Smooth muscle cell (in vitro differentiated cells): ENCODE data around the gene MSI2. TPM values are rescaled to one million over a fixed set of nuclear protein-coding genes. Genes with fewer than 3 reads are reported as not detected.

Source experiments
- DNase-seq: peaks from one replicate; lab custom pipeline; 2025; ENCODE audit not compliant: unreplicated experiment; lab: John Stamatoyannopoulos, UW
- H2AFZ ChIP-seq: fragments of 200-600 bp; sonication (generic); 2 replicates; pipeline ENCODE4 v1.6.0; 2016; ENCODE audit warnings: antibody characterized with exemption, low read depth, mild to moderate bottlenecking
- H3F3A ChIP-seq: fragments of 200-600 bp; sonication (generic); 2 replicates; pipeline ENCODE4 v1.6.0; 2017; ENCODE audit warnings: antibody characterized with exemption, low read depth
- H3K27ac ChIP-seq: fragments of 200-600 bp; sonication (generic); 2 replicates; pipeline ENCODE4 v1.5.1; 2016; ENCODE audit warnings: low read depth, mild to moderate bottlenecking
- H3K27me3 ChIP-seq: fragments of 200-600 bp; sonication (generic); 2 replicates; pipeline ENCODE4 v1.6.1; 2016; ENCODE audit warnings: low read depth, mild to moderate bottlenecking
- H3K36me3 ChIP-seq: fragments of 200-600 bp; sonication (generic); 2 replicates; pipeline ENCODE4 v1.5.1; 2016; ENCODE audit warnings: low read depth
- H3K4me1 ChIP-seq: fragments of 200-600 bp; sonication (generic); 2 replicates; pipeline ENCODE4 v1.5.1; 2016; ENCODE audit warnings: low read depth
- H3K4me2 ChIP-seq: fragments of 200-600 bp; sonication (generic); 2 replicates; pipeline ENCODE4 v1.6.0; 2016; ENCODE audit warnings: mild to moderate bottlenecking
- H3K4me3 ChIP-seq: fragments of 200-600 bp; sonication (generic); 2 replicates; pipeline ENCODE4 v1.5.1; 2016; ENCODE audit warnings: mild to moderate bottlenecking
- H3K79me2 ChIP-seq: fragments of 200-600 bp; sonication (generic); 2 replicates; pipeline ENCODE4 v1.6.0; 2016; ENCODE audit warnings: low read depth, mild to moderate bottlenecking
- H3K9ac ChIP-seq: fragments of 200-600 bp; sonication (generic); 2 replicates; pipeline ENCODE4 v1.6.0; 2016; ENCODE audit warnings: low read depth
- H3K9me3 ChIP-seq: fragments of 200-600 bp; sonication (generic); replicated peaks from 2 replicates; pipeline ENCODE4 v1.5.1; 2016; ENCODE audit warnings: low read depth
- H4K20me1 ChIP-seq: fragments of 200-600 bp; sonication (generic); 2 replicates; pipeline ENCODE4 v1.6.0; 2016; ENCODE audit warnings: low read depth
- WGBS: methylation state at CpG from one replicate; pipeline ENCODE4 v1.1.7; 2016; ENCODE audit warnings: low lambda C conversion rate; 5-methylcytosine and 5-hydroxymethylcytosine counted together
- polyA plus RNA-seq: library from polyadenylated mRNA; unstranded; fragments of >200 nt; fragmentation: Nextera tagmentation; extraction: Ambion mirVana; gene quantifications from 2 replicates; pipeline ENCODE4 v1.2.1, GENCODE V29; 2016
- total RNA-seq: library from RNA; depleted of rRNA; stranded (reverse); fragments of >200 nt; gene quantifications from 2 replicates; pipeline ENCODE4 v1.2.3, GENCODE V29; 2014
- TF ChIP-seq, protein P1 (sequence below): fragments of 200-600 bp; sonication (generic); IDR thresholded peaks from 2 replicates; pipeline ENCODE4 v1.5.1; 2017; ENCODE audit warnings: borderline replicate concordance, mild to moderate bottlenecking, antibody characterized with exemption; ENCODE audit not compliant: insufficient read depth, poor library complexity, severe bottlenecking

The MSI2 gene
- total and polyA plus RNA-seq, 2 experiments from 2014 or later = 5.7 to 36.5 TPM

GRCh38 chr17:57471868-57472368 lies 215.6 kb downstream of the MSI2 start:
- Histone ChIP-seq H3K4me1 (peaks cover 68% of the 10 kb centered on the region), H3K9me3 (no peaks in the 10 kb centered on the region), H2AFZ (no peak overlapping the region), H4K20me1 (no peaks in the 10 kb centered on the region), H3K4me3 (no peak overlapping the region), H3K4me2 (no peak overlapping the region), H3K36me3 (no peaks in the 10 kb centered on the region), H3F3A (peaks cover 16% of the 10 kb centered on the region), H3K27ac (no peak overlapping the region), H3K9ac (no peak overlapping the region), H3K27me3 (no peaks in the 10 kb centered on the region), H3K79me2 (peaks cover 3% of the 10 kb centered on the region)
- 77% methylated on average over 8 of the region's 8 CpGs for WGBS
- TF ChIP-seq, protein P1, sequence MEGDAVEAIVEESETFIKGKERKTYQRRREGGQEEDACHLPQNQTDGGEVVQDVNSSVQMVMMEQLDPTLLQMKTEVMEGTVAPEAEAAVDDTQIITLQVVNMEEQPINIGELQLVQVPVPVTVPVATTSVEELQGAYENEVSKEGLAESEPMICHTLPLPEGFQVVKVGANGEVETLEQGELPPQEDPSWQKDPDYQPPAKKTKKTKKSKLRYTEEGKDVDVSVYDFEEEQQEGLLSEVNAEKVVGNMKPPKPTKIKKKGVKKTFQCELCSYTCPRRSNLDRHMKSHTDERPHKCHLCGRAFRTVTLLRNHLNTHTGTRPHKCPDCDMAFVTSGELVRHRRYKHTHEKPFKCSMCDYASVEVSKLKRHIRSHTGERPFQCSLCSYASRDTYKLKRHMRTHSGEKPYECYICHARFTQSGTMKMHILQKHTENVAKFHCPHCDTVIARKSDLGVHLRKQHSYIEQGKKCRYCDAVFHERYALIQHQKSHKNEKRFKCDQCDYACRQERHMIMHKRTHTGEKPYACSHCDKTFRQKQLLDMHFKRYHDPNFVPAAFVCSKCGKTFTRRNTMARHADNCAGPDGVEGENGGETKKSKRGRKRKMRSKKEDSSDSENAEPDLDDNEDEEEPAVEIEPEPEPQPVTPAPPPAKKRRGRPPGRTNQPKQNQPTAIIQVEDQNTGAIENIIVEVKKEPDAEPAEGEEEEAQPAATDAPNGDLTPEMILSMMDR = no peak
- DNase-seq = no peak

- H3K9ac ChIP-seq = no peak overlapping the region
- peaks cover 16% of the 10 kb centered on the region for H3F3A ChIP-seq
- H3K79me2 ChIP-seq = no peaks in the 10 kb centered on the region
- H2AFZ ChIP-seq = no peak overlapping the region
- no peak for DNase-seq
- WGBS = 37% methylated on average over 6 of the region's 6 CpGs
- H3K4me2 ChIP-seq = peak overlapping the region; percentile 11
- H3K27me3 ChIP-seq = no peaks in the 10 kb centered on the region
- no peaks in the 10 kb centered on the region for H3K36me3 ChIP-seq
- no peaks in the 10 kb centered on the region for H4K20me1 ChIP-seq
- H3K27ac ChIP-seq = no peak overlapping the region
- no peaks in the 10 kb centered on the region for H3K9me3 ChIP-seq
- H3K4me3 ChIP-seq = no peak overlapping the region
- peaks cover 58% of the 10 kb centered on the region for H3K4me1 ChIP-seq
- TF ChIP-seq, protein P1 = no peak
Observed at GRCh38 chr17:57475796-57476195, 219.5 kb downstream of the MSI2 start.

DNA sequence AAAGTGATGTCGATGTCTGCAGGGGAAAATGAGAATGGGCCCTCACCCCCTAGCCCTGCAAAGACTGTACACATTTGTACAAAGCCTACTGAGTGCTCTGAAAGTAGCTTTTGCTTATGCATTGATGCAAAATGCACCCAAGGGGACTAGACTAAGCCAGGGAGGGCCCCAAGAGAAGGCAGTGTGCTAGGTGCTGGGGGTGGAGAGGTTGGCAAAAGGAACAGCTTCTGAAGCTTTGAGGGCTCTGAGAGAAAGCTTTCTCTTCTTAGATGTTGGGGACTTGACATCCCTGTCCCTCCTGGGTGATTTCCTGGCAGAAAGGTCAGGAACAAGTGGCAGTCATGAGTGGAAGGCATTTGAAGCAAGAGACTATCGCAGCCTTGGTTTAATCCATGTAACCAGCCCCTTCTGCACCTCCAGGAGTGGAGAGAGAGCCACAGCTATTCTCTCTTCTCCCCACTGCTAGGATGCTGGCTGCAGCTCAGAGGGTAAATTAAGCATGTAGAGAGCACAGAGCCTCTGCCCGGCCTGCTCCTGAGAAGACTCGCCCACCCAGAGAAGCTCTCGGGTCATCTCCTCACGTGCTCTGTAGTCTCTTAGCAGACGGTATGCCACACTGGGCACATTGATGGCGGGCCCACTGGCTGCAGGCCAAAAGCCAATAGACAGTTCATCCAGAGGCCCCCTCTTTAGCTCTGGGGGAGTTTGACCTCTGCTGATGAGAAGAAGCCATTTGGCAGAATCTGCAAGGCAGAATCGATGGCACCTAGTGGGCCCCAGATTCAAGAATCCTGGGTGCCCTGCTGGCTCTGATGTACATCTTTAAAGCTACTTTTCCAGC lies 221.4 kb downstream of the MSI2 start:
- Histone ChIP-seq H2AFZ (no peak overlapping the region), H3K4me3 (no peak overlapping the region), H3K79me2 (no peaks in the 10 kb centered on the region), H3K4me1 (peaks cover 62% of the 10 kb centered on the region), H3K27ac (peak overlapping the region; percentile 44), H4K20me1 (no peaks in the 10 kb centered on the region), H3K27me3 (no peaks in the 10 kb centered on the region), H3K4me2 (no peak overlapping the region), H3K9ac (no peak overlapping the region), H3F3A (peaks cover 19% of the 10 kb centered on the region), H3K36me3 (no peaks in the 10 kb centered on the region), H3K9me3 (no peaks in the 10 kb centered on the region)
- DNase-seq = no peak
- TF ChIP-seq, protein P1 = no peak
- WGBS = 87% methylated on average over 9 of the region's 9 CpGs
